Measurements from ENCODE around the gene JAKMIP1. TPM values are rescaled to one million over a fixed set of nuclear protein-coding genes. Genes with fewer than 3 reads are reported as not detected.

The JAKMIP1 gene
- 1.9 TPM for polyA plus RNA-seq

GRCh38 chr4:6200011-6200921 lies at the start of gene JAKMIP1:
TSS of gene JAKMIP1 (minus strand) at chr4:6200549. CDS start at chr4:6112850, 87,699 bp downstream.
- H3K36me3 Mint-ChIP-seq, result peaks cover 2% of the 10 kb centered on the region
- peaks cover 0 to 8% (median 7%) of the 10 kb centered on the region in 3 donors for H3K9me3 Mint-ChIP-seq
- peaks cover 0 to 17% (median 15%) of the 10 kb centered on the region in 3 donors for H3K4me1 Mint-ChIP-seq
- H3K27ac Mint-ChIP-seq, result peak within 1 kb of the TSS in 1 of 3 donors; percentile 13
- peak within 1 kb of the TSS; percentile 64 to 86 (median 80) for H3K4me3 Mint-ChIP-seq
- peaks cover 42% of the 10 kb centered on the region for H3K27me3 Mint-ChIP-seq

GRCh38 chr4:6248394-6248793 lies 48.0 kb upstream of the JAKMIP1 start:
- Mint-ChIP-seq H3K4me1 (peaks cover 0 to 2% (median 1%) of the 10 kb centered on the region in 3 donors), H3K36me3 (no peaks in the 10 kb centered on the region), H3K4me3 (no peak overlapping the region), H3K27ac (no peak overlapping the region), H3K27me3 (peaks cover 30% of the 10 kb centered on the region), H3K9me3 (peaks cover 5 to 15% (median 7%) of the 10 kb centered on the region in 3 donors)

DNA sequence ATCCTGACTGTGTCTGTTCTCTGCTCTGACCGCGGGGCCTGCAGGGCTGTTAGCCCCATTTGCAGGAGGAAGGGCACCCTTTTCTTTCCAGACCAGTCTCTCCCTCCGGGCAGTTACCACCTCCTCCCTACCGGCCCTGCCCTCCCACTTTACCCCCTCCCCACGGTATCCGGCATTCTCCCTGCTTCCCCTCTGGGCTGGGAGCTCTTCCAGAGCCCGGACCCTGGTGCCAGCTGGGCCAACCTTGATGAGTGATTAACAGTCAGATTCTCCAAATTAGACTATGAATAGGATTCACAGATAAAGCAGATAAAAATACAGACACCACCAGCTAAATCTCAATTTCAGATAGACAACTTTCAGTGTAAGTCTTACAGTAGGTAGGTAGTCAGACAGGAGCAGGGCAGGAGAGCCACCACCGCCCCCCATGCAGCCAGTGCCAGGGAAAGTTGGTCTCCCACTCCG lies 45.9 kb upstream of the JAKMIP1 start:
- Mint-ChIP-seq H3K4me1 (peaks cover 0 to 2% (median 1%) of the 10 kb centered on the region in 3 donors), H3K4me3 (no peak overlapping the region), H3K9me3 (peaks cover 5 to 15% (median 7%) of the 10 kb centered on the region in 3 donors), H3K36me3 (no peaks in the 10 kb centered on the region), H3K27ac (no peak overlapping the region), H3K27me3 (peaks cover 31% of the 10 kb centered on the region)

DNA sequence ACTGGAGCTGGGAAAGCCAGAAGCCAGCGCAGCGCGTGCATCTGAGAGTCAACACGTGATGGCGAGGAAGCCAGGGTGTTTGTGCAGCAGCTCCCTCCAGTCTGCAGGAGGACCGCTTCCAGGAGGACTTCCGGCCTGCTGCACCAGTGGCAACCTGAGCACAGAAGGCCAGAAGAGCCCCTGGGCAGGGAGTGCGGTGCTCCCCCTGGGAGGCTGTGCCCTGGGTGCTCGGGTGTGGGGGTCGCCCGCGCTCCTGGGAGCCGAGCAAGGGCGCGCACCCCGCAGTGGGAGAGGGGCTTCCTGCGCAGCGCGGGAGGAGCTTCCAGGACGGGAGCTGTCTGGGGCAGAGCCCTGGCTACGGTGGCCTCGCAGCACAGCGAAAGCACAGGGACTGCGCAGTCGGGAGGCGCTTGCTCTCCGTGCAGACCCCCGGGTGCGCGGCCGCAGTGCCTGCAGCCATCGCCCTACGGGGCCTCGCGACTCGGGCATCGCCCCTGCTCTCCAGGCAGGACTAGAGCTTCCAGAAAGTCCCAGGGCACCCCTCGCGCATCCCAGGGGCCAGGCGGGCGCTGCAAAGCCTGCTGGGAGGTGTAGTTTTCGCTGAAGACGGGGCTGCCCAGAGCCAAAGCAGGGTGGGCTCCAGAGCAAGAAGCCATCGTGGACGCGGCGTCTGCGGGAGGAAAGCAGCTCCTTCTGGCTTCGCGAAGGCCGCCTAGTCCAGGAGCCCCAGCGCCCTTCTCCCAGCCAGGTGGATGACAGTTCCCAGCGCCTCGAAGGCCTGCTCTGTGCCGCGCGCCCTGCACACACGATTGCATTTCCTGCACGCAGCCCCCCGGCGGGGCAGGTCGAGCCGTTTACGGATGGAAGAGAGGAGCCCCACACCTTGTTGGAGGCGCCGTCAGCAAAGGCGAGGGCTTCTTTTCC lies 45.2 kb upstream of the JAKMIP1 start:
- Mint-ChIP-seq H3K4me1 (peaks cover 0 to 2% (median 0%) of the 10 kb centered on the region in 3 donors), H3K4me3 (no peak overlapping the region), H3K27me3 (peaks cover 31% of the 10 kb centered on the region), H3K27ac (no peak overlapping the region), H3K9me3 (peaks cover 5 to 15% (median 7%) of the 10 kb centered on the region in 3 donors), H3K36me3 (no peaks in the 10 kb centered on the region)

- Mint-ChIP-seq H3K27me3 (peaks cover 27% of the 10 kb centered on the region), H3K4me1 (peaks cover 0 to 2% (median 0%) of the 10 kb centered on the region in 3 donors), H3K27ac (no peak overlapping the region), H3K4me3 (peak overlapping the region in 1 of 4 donors; percentile 45), H3K9me3 (peaks cover 5 to 15% (median 7%) of the 10 kb centered on the region in 3 donors), H3K36me3 (no peaks in the 10 kb centered on the region)
Measured at GRCh38 chr4:6242271-6243029, 42.1 kb upstream of the JAKMIP1 start.

DNA sequence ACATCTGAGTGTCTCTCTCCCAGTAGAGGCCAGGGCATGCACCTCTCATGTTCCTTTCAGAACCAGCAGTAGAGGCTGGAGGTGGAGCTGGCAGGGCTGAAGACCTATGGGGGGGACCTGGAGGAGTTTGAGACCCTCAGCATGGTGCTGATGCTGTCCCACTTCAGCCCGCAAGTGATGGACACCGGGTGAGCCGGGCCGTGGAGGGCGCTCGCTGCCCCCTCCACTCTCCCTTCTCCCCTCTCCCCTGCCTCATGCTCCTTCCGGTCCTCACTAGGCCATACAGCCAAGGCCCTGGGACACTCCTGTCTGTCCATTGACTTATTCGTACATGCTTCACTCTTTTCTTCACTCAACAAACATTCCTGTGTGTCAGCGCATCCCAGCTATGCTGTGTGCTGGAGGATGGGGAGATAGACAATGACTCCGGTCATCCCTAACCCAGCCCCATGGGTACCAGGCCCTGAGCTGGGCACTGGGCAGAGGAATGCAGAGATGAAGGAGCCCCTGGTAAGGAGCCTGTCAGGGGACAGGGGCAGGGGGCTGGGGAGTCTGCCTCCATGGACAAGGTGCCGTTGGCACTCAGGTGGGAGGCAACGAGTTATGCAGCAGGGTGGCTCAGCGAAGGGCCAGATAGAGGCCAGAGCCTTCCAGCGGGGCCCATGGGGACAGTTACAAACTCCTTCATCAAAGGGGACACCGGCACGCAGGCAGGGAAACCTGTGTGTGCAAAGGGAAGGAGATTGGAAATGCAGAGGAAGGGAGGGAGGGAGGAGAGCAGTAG lies 40.9 kb upstream of the JAKMIP1 start:
- no peak overlapping the region for H3K4me3 Mint-ChIP-seq
- peaks cover 0 to under 1% (median 0%) of the 10 kb centered on the region in 3 donors for H3K4me1 Mint-ChIP-seq
- H3K27ac Mint-ChIP-seq, result no peak overlapping the region
- no peaks in the 10 kb centered on the region for H3K36me3 Mint-ChIP-seq
- peaks cover 20% of the 10 kb centered on the region for H3K27me3 Mint-ChIP-seq
- peaks cover 5 to 15% (median 7%) of the 10 kb centered on the region in 3 donors for H3K9me3 Mint-ChIP-seq

- Mint-ChIP-seq H3K36me3 (no peaks in the 10 kb centered on the region), H3K4me3 (no peak overlapping the region), H3K27ac (no peak overlapping the region), H3K9me3 (peaks cover 4 to 14% (median 6%) of the 10 kb centered on the region in 3 donors), H3K27me3 (peaks cover 16% of the 10 kb centered on the region), H3K4me1 (no peaks in the 10 kb centered on the region)
Measured at GRCh38 chr4:6239968-6240367, 39.6 kb upstream of the JAKMIP1 start.

- Mint-ChIP-seq H3K4me3 (no peak overlapping the region), H3K27me3 (peaks cover 13% of the 10 kb centered on the region), H3K27ac (no peak overlapping the region), H3K4me1 (no peaks in the 10 kb centered on the region), H3K9me3 (peaks cover 0 to 9% (median 1%) of the 10 kb centered on the region in 3 donors), H3K36me3 (no peaks in the 10 kb centered on the region)
Measured at GRCh38 chr4:6239486-6239885, 39.1 kb upstream of the JAKMIP1 start.

DNA sequence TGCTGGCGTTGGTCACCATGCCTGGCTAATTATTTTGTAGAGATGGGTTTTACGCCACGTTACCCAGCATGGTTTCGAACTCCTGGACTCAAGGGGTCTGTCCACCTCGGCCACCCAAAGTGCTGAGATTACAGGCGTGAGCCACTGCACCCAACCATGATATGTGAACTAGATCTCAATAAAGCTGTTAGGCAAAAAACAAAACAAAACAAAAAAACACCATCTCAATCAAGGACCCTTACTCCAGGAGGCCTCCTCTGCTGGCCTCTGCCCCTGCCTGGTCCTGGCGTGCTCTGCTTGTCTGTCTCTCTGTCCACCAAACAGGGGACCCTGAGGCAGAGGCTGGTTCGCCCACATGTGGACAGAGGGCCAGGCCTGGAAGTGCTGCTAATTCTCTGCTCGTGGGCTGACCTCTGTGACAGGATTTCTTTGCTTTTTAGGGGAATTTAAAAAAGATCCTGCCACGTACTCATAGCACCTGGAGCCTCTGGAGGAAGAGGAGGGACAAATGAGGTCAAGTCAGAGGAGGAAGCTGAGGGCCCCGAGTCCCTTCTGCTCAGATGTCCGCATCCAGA lies 36.6 kb upstream of the JAKMIP1 start:
- Mint-ChIP-seq H3K4me3 (no peak overlapping the region), H3K4me1 (no peaks in the 10 kb centered on the region), H3K27ac (no peak overlapping the region), H3K27me3 (peaks cover 8% of the 10 kb centered on the region), H3K36me3 (no peaks in the 10 kb centered on the region), H3K9me3 (no peaks in the 10 kb centered on the region)

- Mint-ChIP-seq H3K4me3 (no peak overlapping the region), H3K27ac (no peak overlapping the region), H3K9me3 (no peaks in the 10 kb centered on the region), H3K36me3 (no peaks in the 10 kb centered on the region), H3K27me3 (peaks cover 8% of the 10 kb centered on the region), H3K4me1 (no peaks in the 10 kb centered on the region)
Measured at GRCh38 chr4:6235901-6236640, 35.7 kb upstream of the JAKMIP1 start.

- Mint-ChIP-seq H3K4me3 (no peak overlapping the region), H3K9me3 (no peaks in the 10 kb centered on the region), H3K4me1 (no peaks in the 10 kb centered on the region), H3K27me3 (peaks cover 6% of the 10 kb centered on the region), H3K27ac (peak overlapping the region in 1 of 3 donors; percentile 63), H3K36me3 (no peaks in the 10 kb centered on the region)
Measured at GRCh38 chr4:6235012-6235411, 34.7 kb upstream of the JAKMIP1 start.

DNA sequence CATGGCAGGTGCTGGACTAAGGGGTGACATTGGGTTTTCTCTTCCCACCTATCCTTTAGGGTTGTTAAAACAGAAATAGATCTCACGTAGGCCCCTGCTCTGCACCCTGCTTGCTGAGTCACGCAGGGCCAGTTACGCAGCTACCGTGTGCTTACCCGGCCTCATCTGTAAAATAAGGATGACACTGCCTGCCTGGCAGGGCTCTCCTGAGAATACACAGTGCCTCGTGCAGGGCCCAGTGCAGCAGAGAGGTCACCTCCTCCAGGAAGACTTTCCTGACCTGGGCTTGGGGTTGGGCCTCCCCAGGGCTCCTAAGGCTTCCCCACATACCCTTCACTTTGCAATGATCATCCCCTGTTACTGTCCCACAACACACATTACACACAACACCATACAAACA lies 33.6 kb upstream of the JAKMIP1 start:
- H3K27ac Mint-ChIP-seq, result no peak overlapping the region
- no peak overlapping the region for H3K4me3 Mint-ChIP-seq
- H3K9me3 Mint-ChIP-seq, result no peaks in the 10 kb centered on the region
- H3K4me1 Mint-ChIP-seq, result peaks cover 0 to under 1% (median 0%) of the 10 kb centered on the region in 3 donors
- H3K27me3 Mint-ChIP-seq, result no peaks in the 10 kb centered on the region
- H3K36me3 Mint-ChIP-seq, result no peaks in the 10 kb centered on the region
